ENCODE data around the gene TRIM44.
"Not testable (repeated sequence)": the region's sequence is repeated elsewhere in the genome, so short reads cannot be mapped to it uniquely, and the experiment has no call there.

The TRIM44 gene

DNA sequence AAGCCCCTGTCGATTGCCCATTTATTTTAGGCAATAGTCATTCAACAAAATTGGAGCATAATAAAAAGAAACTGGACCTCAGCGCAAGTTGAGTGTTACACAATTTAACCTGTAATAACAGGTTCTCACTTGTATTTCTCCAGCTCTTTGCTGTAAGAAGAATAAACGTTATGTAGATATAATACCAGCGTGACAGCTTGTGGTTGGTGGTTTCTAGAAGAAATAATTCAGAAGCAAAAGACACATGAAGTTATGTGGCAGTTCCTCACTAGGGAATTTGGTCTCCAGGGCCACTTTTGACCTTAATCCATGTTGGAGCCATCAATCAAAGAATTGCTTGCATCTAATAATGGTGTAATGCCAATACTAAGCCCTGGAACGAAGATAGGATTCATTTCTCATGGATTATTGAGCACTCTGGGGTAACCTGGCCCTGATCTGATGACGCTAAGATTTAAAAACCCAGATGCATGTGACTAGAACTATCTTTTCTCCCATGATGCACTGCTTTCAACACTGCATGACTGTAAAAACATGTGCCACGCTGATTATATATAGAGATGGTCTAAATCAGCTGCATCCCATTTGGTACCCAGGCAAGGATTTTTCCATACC is 151.6 kb downstream of the TRIM44 start:
- DNase-seq (ENCODE audit: low read depth, low spot score), result no peak

DNA sequence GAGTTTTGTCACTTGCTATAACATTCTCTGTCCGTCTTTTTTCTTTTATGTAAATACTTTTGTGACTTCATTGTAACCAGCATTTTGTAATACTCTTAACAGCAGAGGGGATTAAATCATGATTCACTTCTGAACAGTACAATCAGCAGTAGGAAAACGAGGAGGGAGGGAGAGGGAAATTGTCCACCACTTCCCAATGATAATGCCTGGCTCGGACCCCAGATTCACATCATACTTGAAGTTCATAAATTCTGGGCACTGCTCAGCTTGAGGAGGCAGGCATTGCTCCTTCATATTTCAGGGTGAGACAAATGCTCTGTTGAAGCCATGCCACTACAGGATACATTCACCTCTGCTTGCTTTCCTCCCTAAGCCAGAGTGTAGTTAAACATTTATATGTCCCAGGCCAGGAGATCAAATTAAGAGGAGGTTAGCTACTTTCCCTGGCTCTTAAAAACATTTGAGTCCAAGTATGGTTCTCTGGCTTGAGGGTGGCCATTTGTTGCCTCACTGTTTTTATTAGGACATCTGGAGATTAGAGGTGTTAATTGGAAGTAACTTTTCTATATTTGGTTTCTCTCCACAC is 152.2 kb downstream of the TRIM44 start:
- DNase-seq (ENCODE audit: low read depth, low spot score), result no peak

DNA sequence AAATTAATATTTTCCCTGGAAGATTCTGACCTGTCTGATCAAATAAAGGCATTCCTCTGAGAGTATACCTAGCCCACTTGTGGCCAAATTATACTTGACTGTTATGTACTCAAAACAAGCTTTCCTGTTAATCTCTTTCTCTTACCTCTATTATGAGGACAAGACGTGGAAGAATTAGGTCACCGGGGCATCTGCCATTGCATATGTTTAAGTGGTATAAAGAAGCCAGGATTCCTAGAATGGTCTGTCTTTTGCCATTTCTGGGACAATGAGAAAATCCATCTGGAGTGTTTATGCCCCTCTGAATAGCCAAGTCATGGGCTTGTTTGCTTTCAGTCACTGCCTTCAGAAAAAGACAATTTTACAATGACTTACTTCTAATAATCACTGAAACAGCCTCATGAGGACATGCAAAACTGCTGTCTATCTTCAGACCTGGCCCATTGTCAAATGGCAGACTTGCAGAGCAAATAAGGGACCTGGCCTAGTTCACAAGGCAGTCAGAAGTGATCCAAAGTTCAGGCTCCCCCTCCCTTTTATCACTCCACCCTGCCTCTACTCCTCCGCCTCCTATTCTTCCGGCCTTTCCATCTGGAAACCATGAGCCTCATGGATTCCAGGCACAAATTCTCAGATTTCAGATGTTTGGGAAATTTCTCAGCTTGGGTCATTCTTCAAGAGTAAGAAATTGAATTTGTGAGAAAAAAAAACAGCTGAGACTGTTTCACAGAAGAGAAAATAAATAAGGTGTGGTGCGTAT is 153.2 kb downstream of the TRIM44 start:
- DNase-seq (ENCODE audit: low read depth, low spot score), result no peak

DNA sequence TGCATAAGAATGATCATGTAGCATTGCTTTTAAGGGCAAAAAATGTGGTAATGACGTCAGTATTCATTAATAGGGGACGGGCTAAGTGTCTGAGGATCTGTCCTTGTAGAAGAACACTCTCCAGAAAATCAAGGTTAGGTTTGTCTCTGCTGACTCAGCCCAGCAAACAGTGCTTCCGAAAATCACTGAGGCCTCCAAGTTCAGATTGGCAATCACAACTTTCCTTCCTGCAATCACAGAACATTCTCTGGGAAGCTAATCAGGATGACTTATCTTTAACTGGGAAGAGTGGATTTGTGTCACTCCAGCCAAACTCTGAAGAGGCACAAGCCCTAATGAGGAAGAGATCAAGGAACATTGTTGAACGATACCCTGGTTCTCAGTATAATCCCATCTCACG is 158.0 kb downstream of the TRIM44 start:
- DNase-seq (ENCODE audit: low read depth, low spot score), result no peak

DNA sequence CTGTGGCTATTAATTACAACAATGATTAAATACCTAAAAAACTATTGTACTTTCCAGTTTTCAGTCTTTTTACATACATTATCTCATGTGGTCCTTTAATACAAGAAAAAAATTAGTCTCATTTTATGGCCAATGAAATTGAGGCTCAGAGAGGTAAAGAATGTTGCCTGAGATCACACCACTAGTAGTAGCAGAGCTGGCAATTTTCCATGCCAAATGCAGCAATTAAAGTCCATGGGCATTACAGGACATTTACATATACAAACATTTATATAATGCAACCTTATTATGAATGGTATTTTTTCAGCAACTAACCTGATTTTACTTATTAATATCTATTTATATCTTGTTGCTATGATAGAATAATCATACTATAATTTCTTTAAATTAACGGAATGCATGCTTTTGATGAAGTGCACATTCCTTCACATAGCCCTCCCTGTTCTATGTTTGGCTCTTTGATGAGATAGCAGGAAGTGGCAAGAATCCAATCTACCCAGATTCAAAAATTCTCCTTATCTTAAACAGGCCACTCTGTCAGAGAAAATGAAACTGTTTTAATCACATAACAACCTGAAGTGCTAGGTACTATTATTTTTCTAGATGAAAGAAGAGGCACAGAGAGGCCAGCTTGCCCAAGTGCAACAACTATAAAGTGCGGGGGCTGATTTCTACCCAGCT is 160.4 kb downstream of the TRIM44 start:
- DNase-seq (ENCODE audit: low read depth, low spot score), result no peak

DNA sequence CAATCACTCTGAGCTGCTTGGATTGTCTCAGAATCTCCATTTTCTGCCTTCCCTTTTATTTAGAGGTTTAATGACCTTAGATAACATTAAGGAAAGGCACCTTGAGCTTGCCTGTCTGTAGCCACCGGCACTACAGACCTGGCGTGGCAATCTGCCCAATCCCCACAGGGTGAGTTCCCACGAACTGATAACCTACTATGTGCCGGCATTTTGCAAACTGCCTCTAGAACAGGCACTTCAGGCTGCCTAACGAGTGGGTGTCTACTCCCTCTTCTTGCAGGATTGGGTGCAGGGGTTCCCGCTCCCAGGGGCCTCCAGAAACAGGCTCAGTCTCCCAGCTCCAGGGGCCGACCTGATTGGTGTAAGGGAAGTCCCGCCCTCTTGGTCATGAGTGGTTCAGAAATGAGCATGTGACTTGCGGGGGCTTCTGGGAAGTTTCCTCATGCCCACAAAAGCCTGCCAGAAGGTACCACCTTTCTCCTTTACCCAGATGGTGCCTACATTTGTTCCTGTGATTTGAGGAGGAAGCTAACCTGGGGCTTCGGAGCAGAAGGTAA is 161.2 kb downstream of the TRIM44 start:
- DNase-seq (ENCODE audit: low read depth, low spot score), result no peak

DNA sequence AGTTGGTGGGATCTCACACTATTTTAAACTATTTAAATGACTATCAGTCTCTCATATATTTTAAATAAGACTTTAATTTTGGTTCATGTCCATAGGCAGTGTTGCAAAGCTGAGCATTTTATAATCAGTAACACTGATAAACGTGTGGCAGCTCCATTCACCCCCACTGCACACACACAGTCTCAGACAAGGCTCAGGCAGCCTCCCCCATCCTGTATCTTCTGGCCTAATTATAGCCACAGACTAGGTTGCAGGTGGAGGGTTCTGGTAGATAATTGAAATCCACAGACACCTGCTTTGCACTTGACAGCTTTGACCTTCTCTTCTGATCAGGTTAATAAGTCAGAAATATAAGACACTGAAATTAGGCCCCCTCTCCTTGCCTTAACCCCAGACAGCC is 162.8 kb downstream of the TRIM44 start:
- no peak for DNase-seq (ENCODE audit: low read depth, low spot score)

DNA sequence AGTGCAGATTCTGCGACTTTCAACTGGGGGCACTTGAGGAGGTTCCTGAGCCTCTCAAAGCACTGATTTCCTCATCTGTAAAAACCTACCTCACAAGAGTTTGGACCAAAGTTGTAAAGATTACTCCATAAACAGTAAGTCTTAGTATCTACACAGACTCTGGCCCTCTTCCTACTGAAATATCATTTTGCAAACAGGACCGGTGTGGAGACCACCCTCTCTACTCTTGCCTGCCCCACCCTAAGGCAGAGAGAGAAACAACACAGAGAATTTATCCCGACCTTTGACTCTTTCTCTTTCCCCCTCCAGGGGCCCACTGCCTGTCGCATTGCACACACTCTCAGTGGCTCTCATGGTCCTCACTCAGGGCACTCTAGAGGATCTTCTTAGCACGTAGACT is 163.4 kb downstream of the TRIM44 start:
- DNase-seq (ENCODE audit: low read depth, low spot score), result no peak

DNA sequence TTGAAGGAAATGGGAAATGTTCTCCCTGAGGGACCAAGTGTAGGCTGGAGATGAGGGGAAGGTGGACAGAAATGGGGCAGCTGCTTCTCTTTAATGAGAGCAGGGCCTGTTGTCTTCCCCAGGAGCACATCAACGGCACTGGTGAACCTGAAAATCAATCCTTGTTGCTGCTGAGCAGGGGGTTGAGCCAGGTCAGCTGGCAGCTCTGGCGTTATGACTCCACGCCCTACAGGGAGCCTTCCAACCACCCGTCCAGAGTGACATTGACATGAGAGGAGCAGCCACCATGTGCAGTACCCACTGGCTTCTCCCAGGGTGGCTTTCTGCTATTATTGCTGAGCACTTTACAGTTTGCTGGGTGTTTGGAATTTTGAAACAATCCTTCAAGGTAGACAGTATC is 164.4 kb downstream of the TRIM44 start:
- DNase-seq (ENCODE audit: low read depth, low spot score), result no peak

DNA sequence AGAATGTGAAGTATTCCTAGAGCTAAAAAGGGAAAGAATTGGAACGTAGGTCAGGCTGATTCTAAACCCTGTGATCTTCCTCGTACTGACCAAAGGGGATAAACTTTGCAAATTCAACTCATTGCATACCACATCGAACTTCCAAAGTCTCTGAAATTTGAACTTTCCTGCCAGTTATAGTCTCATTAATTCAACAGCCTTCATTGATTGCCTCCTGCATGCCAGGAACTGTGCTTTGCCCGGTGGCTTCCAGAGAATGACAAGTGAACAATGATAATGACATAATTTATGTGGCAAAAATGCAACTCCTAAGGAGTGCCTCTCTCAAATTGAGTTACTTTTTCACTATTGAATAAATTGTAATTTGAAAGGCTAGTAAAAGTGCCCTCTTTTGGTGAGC is 173.6 kb downstream of the TRIM44 start:
- no peak for DNase-seq (ENCODE audit: low read depth, low spot score)

DNA sequence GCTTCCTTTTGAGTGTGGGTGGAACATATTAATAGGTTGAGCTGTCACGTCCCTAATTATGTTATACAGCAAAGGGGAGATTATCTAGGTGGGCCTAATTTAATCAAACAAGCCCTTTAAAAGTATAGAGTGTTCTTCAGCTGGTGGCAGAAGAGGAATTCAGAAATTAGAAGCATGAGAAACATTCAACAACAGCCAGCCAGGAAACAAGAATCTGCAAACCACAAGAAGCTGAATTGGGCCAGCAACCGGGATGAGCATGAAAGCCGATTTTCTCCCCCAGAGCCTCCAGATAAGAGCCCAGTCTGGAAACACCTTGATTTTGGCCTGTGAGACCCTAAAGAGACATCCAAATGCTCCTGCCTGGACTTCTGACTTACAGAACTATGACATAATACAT is 175.5 kb downstream of the TRIM44 start:
- no peak for DNase-seq (ENCODE audit: low read depth, low spot score)

DNA sequence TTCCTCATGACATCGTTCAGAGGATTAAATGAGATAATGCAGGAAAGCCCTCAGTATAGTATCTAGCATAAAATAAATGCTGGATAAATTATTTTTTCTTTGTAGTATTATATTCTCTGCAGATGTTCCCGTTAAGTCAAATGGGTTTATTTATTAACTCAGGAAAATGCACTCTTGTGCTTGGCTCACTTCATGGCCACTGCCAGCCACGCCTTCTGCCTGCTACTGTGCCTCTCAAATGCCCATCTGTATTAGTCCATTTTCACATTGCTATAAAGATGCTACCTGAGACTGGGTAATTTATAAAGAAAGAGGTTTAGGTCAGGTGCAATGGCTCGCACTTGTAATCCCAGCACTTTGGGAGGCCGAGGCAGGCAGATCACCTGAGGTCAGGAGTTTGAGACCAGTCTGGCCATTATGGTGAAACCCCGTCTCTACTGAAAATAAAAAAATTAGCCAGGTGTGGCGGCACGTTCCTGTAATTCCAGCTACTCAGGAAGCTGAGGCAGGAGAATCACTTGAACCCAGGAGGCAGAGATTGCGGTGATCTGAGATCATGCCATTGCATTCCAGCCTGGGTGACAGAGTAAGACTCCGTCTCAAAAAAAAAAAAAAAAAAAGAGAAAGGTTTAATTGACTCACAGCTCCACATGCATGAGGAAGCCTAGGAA is 176.3 kb downstream of the TRIM44 start:
- DNase-seq (ENCODE audit: low read depth, low spot score), result not testable (repeated sequence)

DNA sequence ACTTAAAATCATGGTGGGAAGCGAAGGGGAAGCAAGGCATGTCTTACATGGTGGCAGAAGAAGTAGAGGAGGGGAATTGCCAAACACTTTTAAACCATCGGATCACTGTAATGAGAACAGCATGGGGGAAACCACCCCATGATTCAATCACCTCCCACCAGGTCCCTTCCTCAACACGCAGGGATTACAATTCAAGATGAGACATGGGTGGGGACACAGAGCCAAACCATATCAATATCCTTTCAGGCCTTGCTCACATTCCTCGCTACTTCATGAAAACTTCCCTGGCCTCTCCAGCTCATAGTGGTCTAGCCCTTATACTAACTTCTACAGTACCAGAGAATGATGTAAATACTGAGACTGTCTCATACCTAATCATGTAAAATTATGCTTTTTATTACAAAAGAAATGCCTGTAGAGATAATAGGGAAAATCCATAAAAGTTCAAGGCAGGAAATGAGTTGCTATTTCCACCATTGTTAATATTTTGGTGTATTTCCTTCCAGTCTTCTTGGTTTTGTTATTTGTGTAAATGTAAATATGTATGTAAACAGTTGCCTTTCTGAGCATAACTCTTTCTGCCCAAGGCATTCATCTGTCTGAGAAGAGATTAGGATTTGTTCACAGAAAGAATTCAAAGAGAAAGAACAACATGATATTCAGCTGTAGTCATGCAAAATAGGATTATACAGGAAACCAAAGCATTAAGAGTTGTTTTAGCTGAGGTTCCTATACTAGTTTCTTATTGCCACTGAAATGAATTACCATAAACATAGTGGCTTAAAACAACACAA is 177.0 kb downstream of the TRIM44 start:
- DNase-seq (ENCODE audit: low read depth, low spot score), result no peak

DNA sequence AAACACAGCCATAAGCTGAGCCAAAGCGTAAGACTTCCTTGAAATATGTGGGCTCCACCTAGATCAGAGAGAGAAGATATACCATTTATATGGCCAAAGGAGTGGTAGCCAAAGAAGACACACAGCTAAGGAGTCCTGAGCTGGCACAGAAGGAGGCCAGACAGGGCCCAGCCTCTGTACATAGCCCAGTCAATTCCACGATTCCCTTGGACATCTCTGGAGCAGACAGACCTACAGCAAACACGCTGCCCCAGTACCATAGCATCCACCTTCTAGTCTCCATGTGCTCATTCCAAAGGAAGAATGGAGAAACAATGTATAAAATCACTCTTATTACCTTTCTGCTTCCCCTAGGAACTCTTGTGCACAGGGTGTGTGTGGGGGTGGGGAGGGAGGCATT is 179.2 kb downstream of the TRIM44 start:
- DNase-seq (ENCODE audit: low read depth, low spot score), result no peak

DNA sequence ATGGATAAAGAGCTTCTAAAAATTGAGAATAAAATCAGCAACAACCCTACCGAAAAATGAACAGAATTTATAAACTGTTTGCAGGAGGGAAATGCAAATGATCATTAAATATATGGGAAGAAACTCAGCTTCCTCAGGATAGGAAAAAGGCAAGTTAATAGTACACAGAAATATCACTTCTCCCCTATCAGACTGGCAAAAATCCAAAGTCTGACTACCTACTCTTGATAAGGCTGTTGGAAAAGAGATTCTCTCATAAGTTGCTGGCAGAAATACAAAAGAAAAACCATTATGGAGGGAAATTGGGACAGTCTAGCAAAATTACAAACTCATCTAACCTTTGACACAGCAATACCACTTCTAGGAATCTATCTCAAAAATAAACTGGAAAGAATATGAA is 180.4 kb downstream of the TRIM44 start:
- DNase-seq (ENCODE audit: low read depth, low spot score), result no peak

DNA sequence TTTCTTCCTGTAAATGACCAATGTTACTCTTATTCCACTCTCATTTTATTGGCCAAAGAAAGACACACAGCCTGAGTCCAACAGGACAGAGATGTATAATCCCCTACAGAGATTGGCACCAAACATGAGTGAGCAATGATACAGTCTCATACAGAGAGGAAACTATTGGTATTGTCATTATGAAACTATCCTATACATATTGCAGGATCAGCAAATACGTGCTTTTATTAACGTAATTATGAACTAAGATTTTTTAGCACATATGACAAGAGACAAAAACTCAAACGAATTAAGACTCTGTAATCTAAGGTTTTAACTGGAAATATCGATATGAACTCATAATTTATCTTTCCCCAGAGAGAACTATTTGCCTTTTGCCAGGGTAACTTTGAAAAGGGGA is 182.0 kb downstream of the TRIM44 start:
- DNase-seq (ENCODE audit: low read depth, low spot score), result no peak

DNA sequence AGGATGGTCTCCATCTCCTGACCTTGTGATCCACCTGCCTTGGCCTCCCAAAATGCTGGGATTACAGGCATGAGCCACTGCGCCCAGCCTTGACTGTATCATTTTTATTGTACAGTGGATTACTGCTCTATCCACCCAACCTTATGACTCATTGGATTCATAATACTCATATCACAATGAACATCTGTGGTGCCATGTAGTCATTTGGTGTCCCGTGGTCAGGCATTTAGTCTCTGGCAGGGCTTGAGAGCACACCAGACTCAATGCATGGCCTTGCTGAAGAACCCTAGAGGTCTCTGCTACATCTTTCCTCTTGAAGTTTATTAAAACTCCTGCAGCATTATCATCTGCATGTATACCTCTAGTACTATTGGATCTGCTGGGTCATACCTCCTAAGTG is 183.3 kb downstream of the TRIM44 start:
- DNase-seq (ENCODE audit: low read depth, low spot score), result no peak

DNA sequence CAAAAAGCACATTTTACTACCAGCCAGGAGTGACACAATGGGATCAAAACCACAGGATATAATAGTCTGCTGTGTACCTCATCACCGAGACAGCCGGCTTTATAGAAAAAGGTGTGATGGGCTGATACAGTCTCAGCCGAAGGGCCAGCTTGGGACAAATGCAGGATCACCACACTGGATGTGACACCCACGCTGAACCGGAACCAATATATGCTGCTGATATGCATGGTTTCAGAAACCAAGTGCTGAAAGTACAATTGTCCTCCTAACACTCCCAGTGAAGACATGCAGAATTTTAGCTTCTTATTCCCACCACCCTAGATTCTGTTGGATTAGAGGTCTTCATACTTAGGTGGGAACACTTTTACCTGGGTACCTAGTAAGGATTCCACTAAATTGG is 184.3 kb downstream of the TRIM44 start:
- DNase-seq (ENCODE audit: low read depth, low spot score), result no peak

DNA sequence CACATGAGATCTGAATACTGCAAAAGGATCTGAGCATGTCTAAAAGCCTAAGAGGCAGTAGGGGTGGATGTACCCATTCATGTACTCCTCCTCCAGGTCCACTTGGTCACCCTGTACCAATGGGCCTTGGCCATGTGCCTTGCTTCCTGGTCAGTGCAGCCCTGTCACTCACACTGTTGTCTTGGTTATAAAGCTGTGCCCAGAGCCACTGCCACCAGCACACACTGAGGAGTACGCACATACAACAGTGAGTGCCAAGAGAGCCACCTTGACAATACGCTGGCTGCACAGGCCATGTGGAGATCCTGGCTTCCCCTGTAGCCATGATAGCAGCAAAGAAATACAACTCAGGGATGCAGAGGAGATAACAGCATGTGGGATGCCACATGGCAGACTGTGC is 184.9 kb downstream of the TRIM44 start:
- DNase-seq (ENCODE audit: low read depth, low spot score), result no peak

DNA sequence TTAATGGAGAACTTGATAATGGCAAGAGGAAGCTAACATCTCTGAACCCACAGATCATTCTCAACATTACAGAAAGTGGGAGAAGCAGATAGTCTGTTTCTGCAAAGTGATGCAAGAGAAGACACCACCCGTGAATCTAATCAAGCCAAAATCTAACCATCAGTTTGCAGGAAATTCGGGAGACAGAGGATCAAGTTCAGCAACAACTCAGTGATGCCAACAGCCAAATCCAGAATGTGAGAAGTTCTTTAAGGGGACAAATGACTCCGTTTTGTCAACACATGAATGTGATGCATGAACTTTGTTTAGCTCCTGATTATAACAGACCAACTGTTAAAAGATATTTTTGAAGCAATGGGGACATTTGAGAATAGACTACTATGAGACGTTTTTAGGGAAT is 186.0 kb downstream of the TRIM44 start:
- no peak for DNase-seq (ENCODE audit: low read depth, low spot score)

DNA sequence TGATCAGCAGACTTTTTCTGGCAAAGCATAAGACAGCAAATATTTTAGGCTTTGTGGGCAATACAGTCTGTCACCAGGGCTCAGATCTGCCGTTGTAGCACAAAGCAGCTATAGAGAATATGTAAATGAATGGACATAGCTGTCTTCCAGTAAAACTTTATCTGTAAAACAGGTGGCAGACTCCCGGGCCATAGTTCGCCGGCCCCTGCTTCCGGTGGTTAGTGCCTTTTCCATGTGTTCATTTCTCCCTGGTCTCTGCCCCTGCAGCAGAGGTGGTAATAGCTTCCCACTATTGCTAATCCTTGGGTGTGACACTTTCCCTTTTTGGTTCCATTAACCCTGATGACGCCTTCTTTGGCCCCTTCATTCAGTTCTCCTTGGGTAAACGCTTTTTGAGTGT is 187.6 kb downstream of the TRIM44 start:
- DNase-seq (ENCODE audit: low read depth, low spot score), result no peak
